ENCODE data around the gene CACNA1C.
"Not testable (repeated sequence)": the region's sequence is repeated elsewhere in the genome, so short reads cannot be mapped to it uniquely, and the experiment has no call there.

CACNA1C gene

GRCh38 chr12:2488596-2488995, 435.8 kb downstream of the CACNA1C start:
- no peaks in the 10 kb centered on the region; the same call in 1 of the 2 replicates for H3K27me3 ChIP-seq (ENCODE audit: insufficient read depth, low read depth)
- H3K4me1 ChIP-seq (ENCODE audit: low read depth, poor library complexity, severe bottlenecking) = no peaks in the 10 kb centered on the region
- no peak overlapping the region for H3K9ac ChIP-seq
- no peak overlapping the region for H2AFZ ChIP-seq (ENCODE audit: low read depth)
- H3K4me2 ChIP-seq = no peak overlapping the region
- H3K79me2 ChIP-seq (ENCODE audit: insufficient read depth, low read depth) = no peaks in the 10 kb centered on the region
- TF ChIP-seq CTCF (conservative IDR thresholded peaks at IDR 0.05; ENCODE audit: low read depth, low read length) = no peak
- H3K4me3 ChIP-seq (IDR thresholded peaks at IDR 0.05; ENCODE audit: insufficient read depth, low read depth, low read length) = no peak overlapping the region
- no peaks in the 10 kb centered on the region for H3K36me3 ChIP-seq (ENCODE audit: insufficient read depth)
- no peaks in the 10 kb centered on the region for H4K20me1 ChIP-seq (ENCODE audit: insufficient read depth)
- H3K27ac ChIP-seq = no peak overlapping the region

- Histone ChIP-seq H3K27me3 (ENCODE audit: insufficient read depth, low read depth) (no peaks in the 10 kb centered on the region; the same call in 1 of the 2 replicates), H3K9ac (no peak overlapping the region), H3K36me3 (ENCODE audit: insufficient read depth) (no peaks in the 10 kb centered on the region), H3K79me2 (ENCODE audit: insufficient read depth, low read depth) (no peaks in the 10 kb centered on the region), H3K4me1 (ENCODE audit: low read depth, poor library complexity, severe bottlenecking) (no peaks in the 10 kb centered on the region), H3K27ac (no peak overlapping the region), H4K20me1 (ENCODE audit: insufficient read depth) (no peaks in the 10 kb centered on the region), H3K4me2 (no peak overlapping the region), H3K4me3 (IDR thresholded peaks at IDR 0.05; ENCODE audit: insufficient read depth, low read depth, low read length) (no peak overlapping the region), H2AFZ (ENCODE audit: low read depth) (no peak overlapping the region)
- TF ChIP-seq CTCF (conservative IDR thresholded peaks at IDR 0.05; ENCODE audit: low read depth, low read length) = no peak
Observed at GRCh38 chr12:2489275-2489674, 436.5 kb downstream of the CACNA1C start.

- no peaks in the 10 kb centered on the region for H3K36me3 ChIP-seq (ENCODE audit: insufficient read depth)
- no peak overlapping the region for H3K4me3 ChIP-seq (IDR thresholded peaks at IDR 0.05; ENCODE audit: insufficient read depth, low read depth, low read length)
- H3K4me2 ChIP-seq = no peak overlapping the region
- no peak overlapping the region for H3K9ac ChIP-seq
- no peaks in the 10 kb centered on the region; the same call in 1 of the 2 replicates for H3K27me3 ChIP-seq (ENCODE audit: insufficient read depth, low read depth)
- no peak overlapping the region for H3K27ac ChIP-seq
- no peak for TF ChIP-seq CTCF (conservative IDR thresholded peaks at IDR 0.05; ENCODE audit: low read depth, low read length)
- H3K79me2 ChIP-seq (ENCODE audit: insufficient read depth, low read depth) = no peaks in the 10 kb centered on the region
- no peaks in the 10 kb centered on the region for H4K20me1 ChIP-seq (ENCODE audit: insufficient read depth)
- H2AFZ ChIP-seq (ENCODE audit: low read depth) = no peak overlapping the region
- no peaks in the 10 kb centered on the region for H3K4me1 ChIP-seq (ENCODE audit: low read depth, poor library complexity, severe bottlenecking)
Observed at GRCh38 chr12:2490831-2491230, 438.0 kb downstream of the CACNA1C start.

GRCh38 chr12:2491349-2491748, 438.6 kb downstream of the CACNA1C start:
- not testable (repeated sequence) for H3K27me3 ChIP-seq (ENCODE audit: insufficient read depth, low read depth); H3K79me2 ChIP-seq (ENCODE audit: insufficient read depth, low read depth); H3K4me1 ChIP-seq (ENCODE audit: low read depth, poor library complexity, severe bottlenecking); H4K20me1 ChIP-seq (ENCODE audit: insufficient read depth); H2AFZ ChIP-seq (ENCODE audit: low read depth); H3K4me2 ChIP-seq; H3K27ac ChIP-seq; H3K9ac ChIP-seq; H3K36me3 ChIP-seq (ENCODE audit: insufficient read depth); H3K4me3 ChIP-seq (IDR thresholded peaks at IDR 0.05; ENCODE audit: insufficient read depth, low read depth, low read length)

- Histone ChIP-seq H3K79me2 (ENCODE audit: insufficient read depth, low read depth) (no peaks in the 10 kb centered on the region), H4K20me1 (ENCODE audit: insufficient read depth) (no peaks in the 10 kb centered on the region), H3K4me1 (ENCODE audit: low read depth, poor library complexity, severe bottlenecking) (no peaks in the 10 kb centered on the region), H3K27me3 (ENCODE audit: insufficient read depth, low read depth) (no peaks in the 10 kb centered on the region; the same call in 1 of the 2 replicates), H3K4me3 (IDR thresholded peaks at IDR 0.05; ENCODE audit: insufficient read depth, low read depth, low read length) (no peak overlapping the region), H3K36me3 (ENCODE audit: insufficient read depth) (no peaks in the 10 kb centered on the region), H2AFZ (ENCODE audit: low read depth) (no peak overlapping the region), H3K27ac (no peak overlapping the region), H3K4me2 (no peak overlapping the region), H3K9ac (no peak overlapping the region)
- TF ChIP-seq CTCF (conservative IDR thresholded peaks at IDR 0.05; ENCODE audit: low read depth, low read length) = no peak
Observed at GRCh38 chr12:2492236-2492635, 439.4 kb downstream of the CACNA1C start.
